ENCODE measurements around the gene CCDC3.

- TF ChIP-seq EZH2 (IDR thresholded peaks at IDR 0.05; ENCODE audit: borderline replicate concordance, low read depth, low read length, poor library complexity, severe bottlenecking) (no peak), CTCF (conservative IDR thresholded peaks at IDR 0.05; ENCODE audit: low read depth, low read length) (no peak)
These were observed 45.5 kb upstream of the CCDC3 start for GRCh38 chr10:13046851-13047528.
